IPS-NIHi11 (cell line): Measurements from ENCODE around the gene TNFRSF11A.

ENCODE experiments used
- DNase-seq: peaks from one replicate; pipeline ENCODE4 v3.0.0; 2012; ENCODE audit warnings: mixed read lengths, low spot score

TNFRSF11A gene

DNA sequence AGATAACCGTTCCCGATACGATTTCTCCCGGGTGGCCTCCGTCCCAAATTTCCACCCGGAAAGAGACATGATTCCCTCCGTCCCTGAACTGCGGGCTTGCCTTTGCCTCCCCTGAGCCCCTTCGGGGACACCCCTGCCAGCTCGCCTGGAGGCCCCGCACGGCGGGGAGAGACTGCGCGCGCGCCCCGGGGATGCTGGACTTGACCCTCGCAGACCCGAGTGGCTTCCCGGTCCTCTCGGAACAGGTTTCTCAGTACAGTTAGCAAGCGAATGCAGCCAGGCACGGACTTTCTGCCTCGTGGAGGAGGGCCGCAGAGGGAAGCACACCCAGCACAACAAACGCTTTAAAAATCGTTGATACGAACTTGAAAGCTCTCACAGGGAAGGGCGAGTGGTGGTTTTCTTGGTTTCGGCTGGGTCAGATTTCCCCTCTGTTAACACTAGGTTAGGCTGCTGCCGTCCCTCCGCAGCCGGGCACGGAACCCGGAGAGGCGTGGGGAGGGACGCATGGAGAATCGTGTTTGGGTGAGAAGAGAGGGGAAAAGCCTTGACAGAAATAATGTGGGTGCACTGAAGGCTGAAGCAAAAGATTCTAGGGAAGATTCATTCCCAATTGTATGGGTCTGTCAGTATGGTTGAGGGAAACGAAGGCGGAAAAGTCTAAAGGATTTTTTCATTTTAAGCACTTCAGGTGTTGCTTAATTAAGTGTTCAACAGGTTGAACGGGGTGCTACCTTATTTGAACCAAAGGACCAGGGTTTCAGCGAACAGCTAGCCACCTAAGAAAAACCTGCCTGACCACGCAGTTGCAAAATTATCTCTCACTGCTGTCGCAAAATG, 916 bp downstream of the TNFRSF11A start:
- DNase-seq, result no peak

DNA sequence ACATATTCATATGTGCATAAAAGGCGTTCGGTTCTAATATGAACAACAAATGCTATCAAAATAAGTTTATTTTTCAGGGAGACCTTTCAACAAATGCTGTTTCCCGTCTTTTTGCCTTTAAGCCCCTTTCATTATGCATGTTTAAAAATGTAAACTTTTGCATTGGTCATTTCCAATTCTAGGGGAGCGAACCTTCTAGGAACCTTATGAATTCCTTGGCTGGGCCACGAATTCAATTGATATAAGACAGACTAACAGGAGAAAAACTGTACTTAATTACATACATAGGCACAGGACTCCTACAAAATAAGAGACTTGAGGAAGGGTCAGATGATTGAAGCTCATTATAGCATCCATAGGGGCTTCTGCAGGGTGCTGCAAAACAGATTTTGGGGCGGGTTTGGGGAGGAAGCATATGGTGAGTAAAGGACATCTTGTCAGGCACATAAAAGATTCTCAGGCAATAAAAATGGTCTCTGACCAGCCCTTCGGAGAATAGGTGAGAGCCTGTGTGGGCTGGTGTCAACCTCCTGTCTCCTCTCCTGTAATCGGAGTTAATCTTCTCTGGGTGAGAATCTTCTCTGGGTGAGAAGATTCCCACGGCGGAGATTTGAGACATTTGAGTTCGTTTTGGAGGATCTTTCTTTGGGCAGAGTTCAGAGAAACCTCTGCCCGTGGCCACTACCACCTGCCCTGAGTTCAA, 1.7 kb downstream of the TNFRSF11A start:
- DNase-seq, result no peak

DNA sequence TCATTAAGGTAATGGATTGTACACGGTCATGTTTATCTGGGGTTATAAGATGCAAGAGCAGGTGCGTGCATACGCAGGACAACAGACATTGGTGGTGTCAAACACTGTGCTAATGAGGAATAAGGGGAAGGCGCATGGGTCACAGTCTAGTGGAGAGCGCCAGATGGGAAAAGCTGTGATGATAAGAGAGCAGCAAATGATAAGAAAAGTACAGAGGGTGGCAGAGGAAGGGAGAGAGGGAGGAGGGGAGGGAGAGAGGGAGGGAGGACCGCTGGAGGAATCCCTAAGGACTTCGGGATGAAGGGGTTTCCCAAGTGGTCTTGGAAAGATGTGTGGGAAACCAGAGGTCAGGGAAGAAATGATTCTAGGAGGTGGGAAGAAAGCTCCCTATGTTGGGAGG, 2.9 kb downstream of the TNFRSF11A start:
- DNase-seq, result no peak

DNA sequence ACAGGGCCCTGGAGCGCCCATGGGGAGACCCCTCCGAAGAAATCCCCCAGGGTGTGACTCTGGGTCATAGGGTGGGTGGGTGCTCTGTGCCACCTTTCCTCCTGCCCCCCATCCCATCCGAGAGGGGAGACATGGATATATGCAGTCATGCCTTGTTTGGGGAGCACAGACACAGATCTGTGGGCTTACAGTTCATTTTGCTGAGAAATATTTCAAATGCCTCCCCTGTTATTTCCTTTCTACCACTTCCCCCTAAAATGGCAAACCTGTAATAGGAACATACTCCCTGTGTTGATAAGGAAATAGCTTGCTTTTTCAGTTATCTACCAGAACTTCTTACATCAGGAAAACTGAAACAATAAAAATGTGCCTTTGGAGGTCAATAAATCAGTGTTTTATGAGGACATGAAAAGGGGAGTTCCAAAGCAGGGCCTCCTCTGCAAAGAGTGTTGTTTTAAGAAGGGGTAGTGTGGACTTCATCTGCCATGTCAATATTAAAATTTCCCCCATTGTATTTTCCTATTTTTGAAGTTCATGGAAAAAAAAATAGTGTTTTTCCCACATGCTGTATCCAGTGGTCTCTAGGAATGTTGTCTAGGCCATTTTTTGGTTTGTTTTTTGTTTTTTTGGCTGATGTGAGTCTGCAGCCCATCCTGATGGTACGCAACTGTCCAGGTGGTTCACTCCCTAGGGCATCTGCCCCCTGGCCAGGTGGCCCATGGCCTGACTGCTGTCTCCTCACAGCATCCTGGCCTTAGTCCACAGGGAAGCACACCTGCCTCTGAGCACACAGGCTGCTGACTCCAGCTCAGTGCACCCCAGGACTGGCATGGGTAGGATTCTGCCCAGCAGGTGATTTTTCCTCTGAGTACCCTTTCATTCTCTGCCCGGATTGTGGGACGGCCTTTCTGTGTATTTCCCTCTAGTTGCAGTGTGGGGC, 3.7 kb downstream of the TNFRSF11A start:
- DNase-seq, result no peak

DNA sequence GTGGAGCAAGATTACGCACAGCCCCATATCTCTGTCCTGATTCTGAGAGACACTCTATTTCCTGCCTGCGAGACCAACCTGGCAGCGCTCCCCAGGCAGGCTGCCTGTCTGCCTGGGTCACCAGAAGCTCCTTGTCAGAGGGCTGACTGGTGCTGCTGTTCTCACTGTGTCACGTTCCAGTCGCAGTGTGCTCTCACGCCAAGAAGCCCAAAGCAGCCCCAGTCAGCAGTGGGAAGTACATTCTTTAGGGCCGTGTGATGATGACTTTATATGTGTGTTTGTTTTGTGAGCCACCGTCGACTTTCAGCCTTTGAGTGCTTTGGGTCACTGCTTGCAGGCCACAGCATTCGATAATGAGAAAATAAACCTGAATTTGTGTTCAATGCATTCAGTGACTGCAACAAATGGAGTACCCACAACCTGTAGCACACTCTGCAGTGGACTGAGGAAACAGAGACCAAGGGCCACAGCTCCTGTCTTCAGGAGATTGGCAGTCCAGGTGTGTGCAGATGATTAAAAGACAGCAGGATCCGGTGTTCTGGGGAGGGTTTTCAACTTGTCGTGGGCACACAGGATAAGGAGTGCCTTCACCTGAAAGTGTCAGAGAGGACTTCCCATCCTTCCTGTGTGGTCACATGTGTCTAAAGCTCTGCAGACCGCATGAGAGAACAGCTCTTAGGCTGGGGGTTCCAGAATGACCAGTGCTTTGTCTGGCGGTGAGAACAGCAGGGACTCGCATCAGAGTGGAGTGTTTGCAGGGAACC, 4.8 kb downstream of the TNFRSF11A start:
- DNase-seq, result no peak

DNA sequence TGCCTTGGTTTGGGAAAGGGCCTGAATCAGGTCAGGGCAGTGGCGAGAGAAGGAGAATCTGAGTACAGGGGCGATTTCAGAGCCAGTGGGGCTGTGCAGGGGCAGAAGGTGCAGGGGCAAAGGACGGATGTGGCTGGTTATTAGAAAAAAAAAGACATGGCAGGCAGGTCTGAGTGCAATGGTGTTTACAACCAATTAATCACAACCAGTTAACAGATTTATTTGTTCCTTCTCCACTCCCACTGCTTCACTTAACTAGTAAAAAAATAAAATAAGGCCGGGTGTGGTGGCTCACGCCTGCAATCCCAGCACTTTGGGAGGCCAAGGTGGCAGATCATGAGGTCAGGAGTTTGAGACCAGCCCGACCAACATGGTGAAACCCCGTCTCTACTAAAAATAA, 5.5 kb downstream of the TNFRSF11A start:
- no peak for DNase-seq

DNA sequence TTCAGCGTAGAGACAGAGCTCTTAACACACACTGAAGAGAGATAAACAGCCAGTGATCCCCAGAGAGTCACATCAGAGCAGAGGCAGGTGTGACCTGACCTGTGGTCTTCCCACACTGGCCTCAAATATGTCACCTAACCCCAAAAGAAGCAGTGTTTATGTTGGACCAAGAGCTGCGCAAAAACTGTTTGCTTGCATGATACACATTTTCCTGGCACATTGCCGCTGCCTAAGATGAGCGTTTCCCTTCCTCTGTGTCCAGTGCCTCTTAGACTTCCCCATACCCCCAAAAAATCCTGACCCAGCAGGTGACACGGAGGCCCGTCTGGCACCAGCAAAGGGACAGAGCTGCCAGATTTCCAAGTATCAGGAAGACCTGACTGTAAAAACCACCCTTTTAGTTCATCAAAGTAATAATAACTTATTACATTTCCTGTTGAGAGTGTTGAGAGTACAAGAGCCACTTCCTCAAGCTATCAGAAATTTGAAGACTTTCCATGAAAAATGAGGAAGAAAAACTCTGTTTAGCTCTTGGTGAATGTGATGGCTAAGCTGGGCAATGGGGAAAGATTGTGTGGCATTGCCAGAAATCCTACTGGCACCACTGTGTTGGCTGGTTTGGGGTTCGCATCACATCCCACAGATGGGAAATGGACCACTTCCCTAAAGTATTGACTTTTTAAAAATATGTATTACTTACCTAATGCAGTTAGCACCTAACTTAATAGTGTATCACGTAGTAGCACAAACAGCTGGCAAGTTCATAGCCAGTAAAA, 6.7 kb downstream of the TNFRSF11A start:
- no peak for DNase-seq

DNA sequence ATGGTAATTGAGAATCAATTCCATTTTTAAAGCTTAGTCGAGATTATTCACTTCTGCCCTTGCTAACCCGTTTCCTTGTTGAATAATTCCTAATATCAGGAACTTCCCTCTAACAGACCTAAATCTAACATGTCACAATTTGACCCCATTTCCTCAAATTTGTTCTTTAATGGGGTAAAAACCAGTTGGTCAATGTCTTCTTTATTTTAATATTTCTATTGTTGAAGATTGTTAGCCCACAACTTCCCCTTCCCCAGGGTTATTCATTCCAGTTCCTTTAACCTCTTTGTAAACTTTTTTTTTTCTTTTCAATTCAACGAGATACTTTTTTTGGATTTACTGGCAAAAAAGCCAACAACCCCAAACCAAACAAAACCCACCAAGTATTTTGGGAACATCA, 7.3 kb downstream of the TNFRSF11A start:
- DNase-seq, result no peak

DNA sequence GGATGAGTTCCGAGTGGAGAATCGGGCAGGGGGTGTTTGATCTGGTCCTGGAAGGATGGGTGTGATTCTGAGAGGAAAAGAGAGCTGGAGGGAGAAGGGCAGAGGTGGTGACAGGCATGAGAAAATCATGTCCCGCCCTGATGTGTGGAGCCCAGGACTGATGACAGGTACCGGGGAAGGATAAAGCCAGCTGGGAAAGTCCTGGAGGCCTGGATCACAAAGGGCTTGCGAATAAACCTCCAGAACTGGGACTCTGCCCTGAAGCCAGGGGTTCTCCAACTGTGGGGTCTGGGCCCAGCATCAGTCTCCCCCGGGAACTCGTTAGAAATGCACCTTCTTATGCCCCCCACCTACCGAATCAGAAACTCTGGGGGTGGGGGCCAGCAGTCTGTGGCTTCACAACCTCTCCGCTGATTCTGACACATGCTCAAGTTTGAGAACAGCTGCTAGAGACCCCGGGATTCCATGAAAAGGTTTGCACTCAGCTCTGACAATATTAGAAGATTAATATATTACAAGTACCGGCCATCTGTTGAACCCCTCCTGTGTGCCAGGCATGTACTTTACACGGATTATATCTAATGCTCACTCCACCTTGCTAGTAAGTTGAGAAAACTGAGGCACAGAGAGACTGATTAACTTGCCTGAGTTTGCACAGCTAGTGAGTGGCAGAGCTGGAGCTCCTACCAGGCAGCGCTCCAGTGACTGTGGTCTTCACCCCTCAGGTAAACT, 8.0 kb downstream of the TNFRSF11A start:
- no peak for DNase-seq

DNA sequence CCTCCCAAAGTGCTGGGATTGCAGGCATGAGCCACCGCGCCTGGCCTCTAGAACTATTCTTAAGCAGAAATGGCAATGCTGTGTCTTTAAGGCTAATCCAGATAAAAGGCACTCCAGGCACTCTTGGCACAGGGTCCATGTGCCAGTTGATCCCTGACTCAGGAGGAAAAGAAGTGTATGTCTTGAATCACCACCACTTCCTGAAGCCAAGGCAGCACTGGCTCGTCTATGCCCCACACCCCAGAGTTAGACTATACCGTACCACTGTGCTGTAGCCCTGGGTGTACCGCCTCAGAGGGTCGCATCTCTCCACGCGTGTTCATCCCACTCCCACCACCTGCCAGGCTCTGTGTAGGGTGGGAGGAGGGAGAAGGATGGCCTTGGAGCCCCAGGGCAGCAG, 9.0 kb downstream of the TNFRSF11A start:
- DNase-seq, result no peak

DNA sequence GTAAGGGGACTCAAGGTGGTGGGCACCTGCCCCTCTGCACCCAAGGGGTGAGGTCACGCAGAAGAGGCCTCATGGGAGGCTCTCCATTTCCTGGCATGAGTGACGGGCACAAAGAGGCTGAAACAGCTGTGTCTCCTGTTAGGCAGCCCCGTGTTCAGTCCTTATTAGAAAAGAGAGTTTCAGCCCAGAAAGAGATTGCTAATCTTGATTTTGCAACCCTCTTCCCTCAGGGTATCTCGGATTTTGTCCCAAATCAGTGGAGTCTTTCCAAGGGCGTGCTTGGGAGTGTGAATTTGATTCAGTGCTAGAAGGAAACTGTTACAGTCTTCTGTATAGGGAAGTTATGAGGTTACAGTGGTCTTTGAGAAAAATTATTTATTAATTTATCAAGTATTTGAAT, 10.4 kb downstream of the TNFRSF11A start:
- DNase-seq, result no peak

DNA sequence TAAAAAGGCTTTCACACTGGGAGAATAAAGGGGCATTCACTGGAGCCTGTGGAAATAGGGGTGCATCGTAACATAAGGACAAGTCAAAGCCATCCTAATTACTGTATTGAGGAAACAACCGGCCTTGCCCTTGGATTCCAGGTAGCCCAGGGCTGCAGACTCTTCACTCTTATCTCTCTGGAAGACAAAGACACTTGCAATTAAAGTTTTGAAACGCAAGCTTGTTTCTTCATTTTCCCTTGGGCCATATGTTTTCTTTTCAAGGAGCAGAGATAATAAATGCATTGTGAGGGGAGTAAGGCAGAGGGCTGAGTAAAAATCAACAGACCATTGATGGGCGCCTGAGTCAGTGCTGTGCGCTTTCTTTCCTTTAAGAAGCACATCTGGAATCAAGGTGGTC, 11.5 kb downstream of the TNFRSF11A start:
- no peak for DNase-seq

DNA sequence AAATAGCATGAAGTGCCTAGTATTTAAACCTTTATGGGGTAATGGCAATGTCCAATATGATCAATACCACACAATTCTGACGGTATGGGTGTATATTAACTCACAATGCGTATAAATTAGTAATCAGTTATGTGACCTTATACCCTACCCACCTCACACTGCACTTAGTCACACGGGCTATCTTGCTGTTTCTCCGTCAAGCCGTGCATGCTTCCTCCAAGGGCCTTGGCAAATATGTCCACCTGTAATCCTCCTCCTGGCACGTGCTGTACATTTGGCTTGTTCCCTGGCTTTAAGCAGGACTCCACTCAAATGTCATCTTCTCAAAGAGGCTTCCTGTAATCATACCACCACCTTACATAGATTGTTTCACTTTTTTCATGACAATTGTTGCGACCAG, 12.2 kb downstream of the TNFRSF11A start:
- no peak for DNase-seq

DNA sequence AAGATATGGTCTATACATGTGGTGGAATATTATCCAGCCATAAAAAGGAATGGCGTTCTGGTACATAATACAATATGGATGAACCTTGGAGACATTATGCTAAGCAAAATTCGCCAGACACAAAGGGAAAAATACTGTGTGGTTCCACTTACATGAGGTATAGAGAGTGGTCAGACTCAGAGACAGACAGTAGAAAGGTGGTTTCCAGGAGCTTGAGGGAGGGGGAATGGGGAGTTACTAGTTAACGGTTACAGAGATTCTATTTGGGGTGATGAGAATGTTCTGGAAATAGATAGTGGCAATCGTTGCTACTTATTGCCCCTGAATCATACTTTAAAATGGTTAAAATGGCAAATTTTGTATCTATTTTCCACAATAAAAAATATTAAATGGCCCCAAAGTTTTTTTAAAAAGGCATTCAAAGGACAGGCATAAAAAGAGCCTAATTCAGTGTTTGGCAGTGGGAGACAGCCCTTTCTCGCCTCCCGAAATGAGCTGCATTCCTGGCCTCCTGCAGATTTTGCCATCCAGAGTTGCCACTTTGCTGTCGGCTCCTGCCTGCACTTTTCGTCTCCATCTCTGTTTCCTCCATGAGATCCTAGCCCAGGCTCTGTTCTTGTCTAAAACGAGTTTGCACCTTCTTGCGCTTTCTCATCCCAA, 13.5 kb downstream of the TNFRSF11A start:
- DNase-seq, result no peak

DNA sequence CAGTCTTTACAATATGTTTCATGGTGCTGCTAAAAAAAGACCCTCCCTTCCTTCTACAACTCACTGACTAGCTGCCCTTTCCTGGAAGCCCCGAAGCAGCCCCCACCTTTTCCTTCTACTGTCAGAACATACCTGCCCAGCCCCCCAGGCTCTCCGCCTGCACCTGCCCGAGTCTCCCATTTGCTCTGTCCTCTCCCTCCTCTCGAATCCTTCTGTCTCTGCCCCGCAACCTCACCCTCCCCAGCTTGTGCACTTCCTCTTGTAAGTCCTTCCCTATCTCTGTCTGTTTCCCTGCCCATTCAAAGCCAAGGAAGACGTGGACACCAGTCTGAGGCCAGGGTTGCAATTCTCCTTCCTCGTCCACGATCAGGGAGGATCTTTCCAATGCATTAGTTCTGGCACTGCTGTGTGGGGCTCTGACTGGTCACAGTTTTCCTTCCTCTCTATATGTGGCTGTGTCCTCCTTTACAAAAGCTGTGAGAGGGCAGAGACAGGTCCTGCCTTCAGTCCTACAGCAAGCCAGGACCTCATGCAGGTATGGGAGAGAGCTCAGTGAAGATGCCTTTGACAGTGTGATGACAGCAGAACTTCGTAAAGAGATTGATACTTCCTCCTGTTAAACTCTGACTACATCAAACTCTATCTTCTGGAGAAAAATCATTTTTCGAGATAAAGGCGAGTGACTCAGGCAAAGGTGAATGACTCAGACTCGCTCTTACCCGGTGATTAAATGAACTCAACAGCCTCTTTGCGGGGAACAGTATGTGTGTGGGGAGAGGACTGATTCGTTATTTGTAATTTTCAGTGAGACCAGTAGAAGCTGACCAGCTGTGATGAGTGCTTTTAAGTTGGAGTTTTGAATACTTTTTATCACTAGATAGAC, 14.2 kb downstream of the TNFRSF11A start:
- no peak for DNase-seq

DNA sequence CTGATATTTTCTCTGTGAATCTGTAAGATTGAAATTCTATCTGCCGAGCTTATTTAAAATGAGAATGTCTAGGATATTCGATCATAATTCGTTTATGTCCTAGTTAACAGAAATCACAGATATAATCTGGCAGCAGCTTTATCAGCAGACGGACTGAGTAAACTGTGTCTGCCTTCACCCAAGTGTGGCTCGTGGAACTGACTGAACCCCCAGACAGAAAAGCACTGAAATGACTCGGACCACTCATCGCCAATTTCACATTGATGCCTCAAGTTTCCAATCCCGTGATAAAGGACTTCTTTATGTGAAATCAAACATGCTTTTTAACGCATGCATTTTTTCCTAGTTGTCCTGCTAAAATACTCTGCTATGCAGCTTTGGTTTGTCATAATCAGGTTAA, 15.9 kb downstream of the TNFRSF11A start:
- DNase-seq, result no peak

DNA sequence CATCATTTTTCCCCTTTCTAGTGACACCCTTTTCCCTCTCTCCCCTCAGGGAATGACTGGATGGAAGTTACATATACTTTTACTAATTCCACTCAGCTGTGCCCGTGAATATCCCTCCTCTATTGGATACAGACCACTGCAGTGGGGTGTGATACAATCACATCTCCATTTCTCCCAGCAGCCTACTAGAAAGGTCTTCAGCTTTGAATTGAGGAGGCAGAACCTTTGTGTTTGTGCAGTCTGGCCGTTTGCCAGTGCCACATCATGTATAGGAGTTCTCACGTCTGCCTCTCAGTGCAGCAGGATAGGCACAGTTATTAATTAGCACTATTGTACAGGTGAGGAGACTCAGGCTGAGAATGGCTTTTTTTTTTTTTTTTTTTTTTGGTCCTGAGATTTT, 16.4 kb downstream of the TNFRSF11A start:
- DNase-seq, result no peak

DNA sequence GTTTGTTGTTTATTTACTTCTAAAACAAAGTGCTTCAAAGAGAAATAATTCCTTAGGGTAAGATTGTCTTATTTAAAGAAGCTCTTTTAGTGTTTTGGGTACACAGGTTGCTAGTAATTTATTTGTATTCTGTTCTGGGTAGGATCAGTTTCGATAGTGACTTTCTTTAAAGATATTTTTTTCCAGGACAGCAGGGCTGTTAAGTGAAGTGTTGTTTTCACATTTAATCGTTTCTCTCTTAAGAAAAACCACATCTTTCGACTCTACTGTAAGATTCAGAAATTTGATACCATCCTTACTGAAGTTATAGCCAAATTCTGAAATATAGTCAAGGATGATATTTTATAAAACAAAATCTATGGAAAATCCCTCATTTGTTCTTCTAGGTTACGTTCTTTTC, 17.8 kb downstream of the TNFRSF11A start:
- DNase-seq, result no peak

DNA sequence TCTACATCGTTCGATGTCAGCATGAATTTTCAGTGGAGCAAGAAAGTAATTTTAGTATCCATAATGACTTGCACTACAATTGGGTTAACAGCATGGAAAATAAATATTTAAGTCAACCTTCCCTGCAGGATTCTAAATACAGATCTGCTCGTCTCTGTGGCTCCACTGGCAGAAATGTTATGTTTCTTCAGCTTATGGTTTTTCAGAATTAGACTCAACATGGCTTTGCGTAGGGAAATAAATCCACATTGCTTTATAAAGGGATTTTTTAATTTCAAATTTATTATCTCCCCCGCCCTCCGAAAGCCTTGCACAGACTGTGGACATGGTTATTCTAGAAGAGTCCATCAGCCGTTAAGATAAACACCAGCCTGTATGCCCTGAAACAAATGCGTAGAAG, 18.2 kb downstream of the TNFRSF11A start:
- no peak for DNase-seq
